Measurements from ENCODE around the gene ROR2.

GRCh38 chr9:91803151-91803940 lies 146.7 kb downstream of the ROR2 start:
- TF ChIP-seq CTCF (IDR thresholded peaks at IDR 0.05 in 8 of 11, conservative IDR thresholded peaks at IDR 0.05 in 3 of 11), result no peak
- TF ChIP-seq POLR2AphosphoS5 (IDR thresholded peaks at IDR 0.05), result no peak
